LNCaP clone FGC (cell line): Measurements from ENCODE around the gene OASL.

Source experiments
- DNase-seq: peaks from one replicate; pipeline ENCODE4 v3.0.0-alpha.2; 2011; ENCODE audit warnings: low read depth
- H3K4me3 ChIP-seq: 2 replicates; pipeline ENCODE4 v1.5.1; 2011; ENCODE audit warnings: mild to moderate bottlenecking, low read depth, low read length, control low read depth
- CTCF ChIP-seq: IDR thresholded peaks from 2 replicates; pipeline ENCODE4 v1.5.1; 2012; ENCODE audit warnings: mild to moderate bottlenecking; ENCODE audit not compliant: control insufficient read depth, insufficient read depth; ENCODE audit errors: extremely low read depth

OASL gene

GRCh38 chr12:121001841-121002483 is 37.1 kb downstream of the OASL start:
- DNase-seq = no peak
- no peak for TF ChIP-seq CTCF
- H3K4me3 ChIP-seq = no peak overlapping the region

- TF ChIP-seq CTCF = no peak
- no peak for DNase-seq
- H3K4me3 ChIP-seq = no peak overlapping the region
Observed at GRCh38 chr12:121001060-121001459, 38.0 kb downstream of the OASL start.

DNA sequence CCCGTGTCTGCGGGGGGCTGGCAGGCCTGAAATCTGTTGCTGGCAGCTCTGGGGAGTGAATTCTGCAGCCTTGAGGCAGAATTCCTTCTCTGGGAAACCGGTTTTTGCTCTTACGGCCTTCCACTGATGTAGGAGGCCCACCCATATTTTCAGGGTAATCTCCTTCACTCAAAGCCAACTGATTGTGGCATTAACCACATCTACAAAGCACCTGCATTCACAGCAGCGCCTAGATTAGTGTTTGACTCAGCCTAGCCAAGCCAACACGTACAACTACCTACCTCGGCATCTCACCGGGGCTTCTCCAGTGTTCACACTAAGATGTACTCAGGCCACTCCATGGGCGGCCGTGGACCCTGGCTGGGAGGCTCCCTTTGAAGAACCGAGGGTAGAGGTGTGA is 38.5 kb downstream of the OASL start:
- TF ChIP-seq CTCF = no peak
- no peak for DNase-seq

DNA sequence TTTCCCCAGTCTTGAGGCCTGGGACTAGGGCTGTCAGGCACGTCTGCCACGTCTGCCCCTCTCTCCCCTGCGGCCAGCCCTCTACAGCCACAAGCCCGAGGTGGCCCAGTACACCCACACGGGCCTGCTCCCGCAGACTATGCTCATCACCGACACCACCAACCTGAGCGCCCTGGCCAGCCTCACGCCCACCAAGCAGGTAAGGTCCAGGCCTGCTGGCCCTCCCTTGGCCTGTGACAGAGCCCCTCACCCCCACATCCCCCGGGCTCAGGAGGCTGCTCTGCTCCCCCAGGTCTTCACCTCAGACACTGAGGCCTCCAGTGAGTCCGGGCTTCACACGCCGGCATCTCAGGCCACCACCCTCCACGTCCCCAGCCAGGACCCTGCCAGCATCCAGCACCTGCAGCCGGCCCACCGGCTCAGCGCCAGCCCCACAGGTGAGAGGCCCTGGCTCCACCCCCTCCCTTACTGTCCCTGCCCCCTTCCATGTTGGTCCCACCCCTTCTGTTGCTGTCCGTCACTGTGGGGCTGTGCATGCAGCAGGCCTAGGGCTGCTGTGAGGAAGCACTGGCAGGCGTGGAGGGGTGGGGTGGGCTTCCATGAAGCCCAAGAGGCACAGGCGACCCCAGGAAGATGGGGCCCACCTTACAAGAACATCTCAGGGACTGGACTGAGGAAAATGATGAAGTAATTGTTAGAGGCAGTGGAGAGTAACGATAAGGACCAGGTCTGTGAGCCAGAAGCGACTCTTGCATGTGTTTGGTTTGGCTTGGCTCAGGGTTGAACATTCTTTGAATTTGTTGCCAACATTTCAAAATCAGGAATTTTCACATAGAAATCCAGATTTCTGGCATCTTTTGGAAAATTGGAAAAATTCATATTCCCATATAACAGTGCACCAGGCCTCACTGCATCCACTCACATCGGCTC is 39.6 kb downstream of the OASL start:
- no peak overlapping the region for H3K4me3 ChIP-seq
- TF ChIP-seq CTCF = no peak
- DNase-seq = no peak

More for the DNA sequence above, 38.5 kb downstream of the OASL start:
- H3K4me3 ChIP-seq = no peak overlapping the region

DNA sequence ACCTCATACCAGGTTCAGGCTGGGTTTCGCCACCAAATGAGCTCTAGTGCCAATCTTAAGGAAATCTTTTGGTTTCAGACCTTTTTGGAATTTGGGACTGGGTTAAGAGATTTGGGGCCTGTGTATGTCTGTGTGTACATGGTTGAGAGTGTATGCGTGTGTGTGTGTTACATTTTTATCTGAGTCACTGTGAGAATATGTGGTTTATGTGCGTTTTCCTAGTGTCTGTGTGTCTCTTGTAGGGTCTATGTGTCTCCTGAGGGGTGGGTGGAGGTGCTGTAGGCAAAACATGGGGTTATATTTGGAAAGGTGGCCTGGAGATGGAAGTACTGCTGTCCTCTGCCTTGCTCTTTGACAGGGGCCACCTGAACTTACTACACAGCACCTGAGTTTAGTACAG is 40.6 kb downstream of the OASL start:
- H3K4me3 ChIP-seq = no peak overlapping the region
- DNase-seq = no peak
- TF ChIP-seq CTCF = no peak

DNA sequence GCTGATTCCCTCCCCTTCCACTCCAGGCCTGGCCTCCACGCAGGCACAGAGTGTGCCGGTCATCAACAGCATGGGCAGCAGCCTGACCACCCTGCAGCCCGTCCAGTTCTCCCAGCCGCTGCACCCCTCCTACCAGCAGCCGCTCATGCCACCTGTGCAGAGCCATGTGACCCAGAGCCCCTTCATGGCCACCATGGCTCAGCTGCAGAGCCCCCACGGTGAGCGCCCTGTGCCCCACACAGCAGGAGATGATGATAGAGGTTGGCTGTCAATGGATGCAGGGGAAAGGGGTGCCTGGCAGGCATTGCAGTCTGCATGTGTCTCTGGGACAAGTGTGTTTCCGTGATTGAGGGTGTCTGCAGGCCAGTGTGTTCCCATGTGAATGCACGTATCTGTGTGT is 41.6 kb downstream of the OASL start:
- TF ChIP-seq CTCF = no peak
- DNase-seq = no peak
- no peak overlapping the region for H3K4me3 ChIP-seq
